Colonic mucosa (tissue), 4 donors: Measurements from ENCODE around the gene VAMP2. TPM values are rescaled to one million over a fixed set of nuclear protein-coding genes. Genes with fewer than 3 reads are reported as not detected.

Experiments
- DNase-seq: peaks from one replicate; pipeline ENCODE4 v3.0.0-alpha.2; 2020
- H3K27ac ChIP-seq: fragments of 200-600 bp; one replicate; pipeline ENCODE4 v1.8.0; 2021
- H3K27me3 ChIP-seq: fragments of 200-600 bp; one replicate; pipeline ENCODE4 v1.8.0; 2021
- H3K36me3 ChIP-seq: fragments of 200-600 bp; one replicate; pipeline ENCODE4 v1.8.0; 2021
- H3K4me1 ChIP-seq: fragments of 200-600 bp; one replicate; pipeline ENCODE4 v1.8.0; 2021; ENCODE audit warnings: mild to moderate bottlenecking
- H3K4me3 ChIP-seq: fragments of 200-600 bp; one replicate; pipeline ENCODE4 v1.8.0; 2021
- H3K9ac ChIP-seq, 2 donors: one replicate each; pipeline ENCODE4 v1.7.0; 2013; ENCODE audit warnings: control low read depth in 2 of 2, low read depth in 2 of 2, low read length in 2 of 2
- H3K9me3 ChIP-seq: fragments of 200-600 bp; one replicate; pipeline ENCODE4 v1.8.0; 2021
- intact Hi-C: fragments of 100-400 bp; cut with DNase I; formaldehyde crosslinking; loops from one replicate; pipeline ENCODE4 v1.14.1; 2022
- total RNA-seq, 2 donors: library from RNA; stranded (reverse); fragmentation: NEBNext Ultra II Directional in 1 of 2; extraction: Animal tissue kit (Norgen Biotek cat#: 25700) in 1 of 2; gene quantifications; one replicate each; pipeline ENCODE4 v1.2.1, GENCODE V29; 2021
- TF ChIP-seq, protein P1 (sequence below): fragments of 200-600 bp; IDR thresholded peaks from one replicate; pipeline ENCODE4 v1.8.0; 2022; ENCODE audit warnings: antibody characterized with exemption, mild to moderate bottlenecking
- donor health status: healthy.
- donor health status: DM: no; HTN: no; CAD: no.
- donor health status: DM: no; HTN: no; CAD: no.

Gene VAMP2
- total RNA-seq, 2 donors from 2014 or later: 34.0 to 38.8 TPM

GRCh38 chr17:8145811-8146210 is 16.9 kb downstream of the VAMP2 start:
- no peak overlapping the region for H3K9ac ChIP-seq
- no peaks in the 10 kb centered on the region for H3K9me3 ChIP-seq
- H3K27me3 ChIP-seq: no peaks in the 10 kb centered on the region
- intact Hi-C loops: no loop called here
- H3K36me3 ChIP-seq: peaks cover 38% of the 10 kb centered on the region
- no peak for DNase-seq
- H3K4me3 ChIP-seq: no peak overlapping the region
- TF ChIP-seq, protein P1, sequence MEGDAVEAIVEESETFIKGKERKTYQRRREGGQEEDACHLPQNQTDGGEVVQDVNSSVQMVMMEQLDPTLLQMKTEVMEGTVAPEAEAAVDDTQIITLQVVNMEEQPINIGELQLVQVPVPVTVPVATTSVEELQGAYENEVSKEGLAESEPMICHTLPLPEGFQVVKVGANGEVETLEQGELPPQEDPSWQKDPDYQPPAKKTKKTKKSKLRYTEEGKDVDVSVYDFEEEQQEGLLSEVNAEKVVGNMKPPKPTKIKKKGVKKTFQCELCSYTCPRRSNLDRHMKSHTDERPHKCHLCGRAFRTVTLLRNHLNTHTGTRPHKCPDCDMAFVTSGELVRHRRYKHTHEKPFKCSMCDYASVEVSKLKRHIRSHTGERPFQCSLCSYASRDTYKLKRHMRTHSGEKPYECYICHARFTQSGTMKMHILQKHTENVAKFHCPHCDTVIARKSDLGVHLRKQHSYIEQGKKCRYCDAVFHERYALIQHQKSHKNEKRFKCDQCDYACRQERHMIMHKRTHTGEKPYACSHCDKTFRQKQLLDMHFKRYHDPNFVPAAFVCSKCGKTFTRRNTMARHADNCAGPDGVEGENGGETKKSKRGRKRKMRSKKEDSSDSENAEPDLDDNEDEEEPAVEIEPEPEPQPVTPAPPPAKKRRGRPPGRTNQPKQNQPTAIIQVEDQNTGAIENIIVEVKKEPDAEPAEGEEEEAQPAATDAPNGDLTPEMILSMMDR: no peak
- H3K27ac ChIP-seq: no peak overlapping the region
- H3K4me1 ChIP-seq: peaks cover 5% of the 10 kb centered on the region

DNA sequence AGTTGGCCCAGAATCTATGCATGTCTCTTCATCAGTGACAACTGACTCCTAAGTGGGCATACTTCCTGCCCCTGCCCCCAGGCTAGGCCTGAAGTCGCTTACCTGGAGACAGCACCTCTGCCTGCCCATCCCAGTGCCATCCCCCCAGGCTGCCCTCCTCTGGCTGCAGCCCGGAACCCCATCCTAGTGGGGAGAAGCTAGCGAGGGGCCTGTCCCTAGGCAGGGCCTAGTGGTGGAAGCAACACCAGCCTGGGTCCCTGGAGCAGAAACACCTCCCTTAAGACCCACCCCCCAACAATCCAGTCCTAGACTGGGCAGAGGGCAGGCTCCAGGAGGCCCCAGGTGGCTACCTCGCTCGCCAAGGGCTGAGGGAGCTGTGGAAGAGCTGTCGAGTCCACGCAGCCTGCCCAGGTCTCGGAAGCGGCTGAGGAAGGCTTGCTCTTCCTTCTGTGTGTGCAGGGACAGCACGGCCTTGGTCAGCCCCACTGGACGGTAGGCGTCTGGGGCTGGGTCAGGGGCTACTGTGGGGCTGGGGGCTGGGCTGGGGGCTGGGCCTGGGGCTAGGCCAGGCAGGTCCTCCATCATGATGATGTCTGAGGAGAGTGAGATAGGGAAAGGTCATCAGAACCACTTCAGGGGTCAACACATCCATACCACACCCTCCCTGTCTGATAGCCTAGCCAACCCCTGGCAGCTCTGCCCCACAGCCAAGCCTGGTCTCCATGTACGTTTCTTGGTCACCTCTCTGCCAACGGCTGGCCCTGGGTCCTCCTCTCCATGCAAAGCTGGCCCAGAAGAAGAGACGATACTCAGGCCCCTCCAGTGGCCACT is 18.1 kb downstream of the VAMP2 start:
- TF ChIP-seq, protein P1: no peak
- no peak for DNase-seq
- H3K4me1 ChIP-seq: no peaks in the 10 kb centered on the region
- no peak overlapping the region for H3K9ac ChIP-seq
- no peak overlapping the region for H3K4me3 ChIP-seq
- no peaks in the 10 kb centered on the region for H3K9me3 ChIP-seq
- no peak overlapping the region for H3K27ac ChIP-seq
- no peaks in the 10 kb centered on the region for H3K27me3 ChIP-seq
- intact Hi-C loops: no loop called here
- peaks cover 36% of the 10 kb centered on the region for H3K36me3 ChIP-seq

DNA sequence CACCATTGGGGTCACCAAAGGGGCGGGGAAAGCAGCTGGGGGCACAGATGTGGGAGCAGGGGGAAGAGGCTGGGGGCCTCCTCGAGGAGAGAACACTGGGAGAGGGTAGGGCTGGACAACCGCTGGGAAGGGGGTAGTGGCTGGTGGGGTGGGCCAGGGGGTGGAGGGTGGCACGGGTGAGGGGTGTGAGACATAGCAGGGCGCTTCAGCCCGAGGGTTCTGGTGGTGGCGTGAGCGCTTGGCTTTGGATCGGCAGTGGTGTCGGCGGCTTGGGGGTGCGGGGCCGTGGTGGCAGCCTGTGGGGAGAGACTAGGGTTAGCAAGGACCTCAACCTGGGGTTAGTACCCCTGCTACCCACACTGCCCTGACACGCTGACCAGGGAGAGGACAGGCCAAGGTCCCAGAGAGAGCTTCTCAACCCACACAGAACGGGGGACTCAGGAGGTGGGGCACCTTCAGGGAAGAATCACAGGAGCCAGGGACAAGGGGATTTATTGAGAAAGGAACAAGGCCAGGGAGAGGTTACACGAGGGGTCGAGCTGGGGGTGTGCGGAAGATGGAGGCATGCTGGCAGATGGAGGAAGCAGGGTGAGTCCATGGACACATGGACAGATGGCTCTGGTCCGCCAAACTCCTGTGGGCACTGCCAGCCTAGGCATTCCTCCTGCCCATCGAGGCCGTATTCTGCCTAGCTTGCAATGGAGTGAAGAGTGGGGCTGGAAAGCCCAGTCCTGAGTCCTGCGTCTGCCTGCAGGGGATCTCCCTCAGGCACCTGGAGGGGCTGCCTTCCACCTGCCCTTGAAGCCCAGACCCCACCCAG is 19.0 kb downstream of the VAMP2 start:
- no peak for DNase-seq
- Histone ChIP-seq H3K36me3 (peaks cover 31% of the 10 kb centered on the region), H3K4me1 (no peaks in the 10 kb centered on the region), H3K9me3 (no peaks in the 10 kb centered on the region), H3K27ac (no peak overlapping the region), H3K4me3 (no peak overlapping the region), H3K9ac (no peak overlapping the region), H3K27me3 (no peaks in the 10 kb centered on the region)
- TF ChIP-seq, protein P1: no peak
- intact Hi-C loops: no loop called here

- H3K27ac ChIP-seq: no peak overlapping the region
- H3K4me3 ChIP-seq: no peak overlapping the region
- TF ChIP-seq, protein P1: no peak
- no peaks in the 10 kb centered on the region for H3K4me1 ChIP-seq
- H3K9ac ChIP-seq: no peak overlapping the region
- peaks cover 31% of the 10 kb centered on the region for H3K36me3 ChIP-seq
- no peaks in the 10 kb centered on the region for H3K27me3 ChIP-seq
- intact Hi-C loops: no loop called here
- H3K9me3 ChIP-seq: no peaks in the 10 kb centered on the region
- no peak for DNase-seq
Observed at GRCh38 chr17:8142887-8143580, 19.7 kb downstream of the VAMP2 start.

GRCh38 chr17:8142158-8142886 is 20.4 kb downstream of the VAMP2 start:
- Histone ChIP-seq H3K4me1 (no peaks in the 10 kb centered on the region), H3K9me3 (no peaks in the 10 kb centered on the region), H3K36me3 (peaks cover 24% of the 10 kb centered on the region), H3K4me3 (no peak overlapping the region), H3K9ac (no peak overlapping the region), H3K27me3 (no peaks in the 10 kb centered on the region), H3K27ac (no peak overlapping the region)
- intact Hi-C loops: no loop called here
- no peak for DNase-seq
- TF ChIP-seq, protein P1: no peak
